WTC11 (cell line): Measurements from ENCODE around the gene DPEP2.

Experiments
- ATF2 ChIP-seq: sonication (generic); formaldehyde crosslinking; IDR thresholded peaks from 2 replicates; pipeline ENCODE4 v1.8.1; 2022; ENCODE audit warnings: low read depth, missing genetic modification reagents, borderline replicate concordance
- CREM ChIP-seq: sonication (generic); formaldehyde crosslinking; IDR thresholded peaks from 2 replicates; pipeline ENCODE4 v1.8.1; 2022; ENCODE audit warnings: mild to moderate bottlenecking, missing genetic modification reagents, moderate library complexity
- CTCF ChIP-seq: fragments of 200-600 bp; IDR thresholded peaks from 2 replicates; pipeline ENCODE4 v1.8.0; 2022; ENCODE audit warnings: antibody characterized with exemption
- FOXJ3 ChIP-seq: sonication (generic); formaldehyde crosslinking; IDR thresholded peaks from 2 replicates; pipeline ENCODE4 v1.9.0; 2021; ENCODE audit warnings: missing genetic modification reagents, mild to moderate bottlenecking, borderline replicate concordance
- KAT7 ChIP-seq: sonication (generic); formaldehyde crosslinking; IDR thresholded peaks from 2 replicates; pipeline ENCODE4 v1.8.1; 2023; ENCODE audit warnings: missing genetic modification reagents, mild to moderate bottlenecking, borderline replicate concordance
- MAX ChIP-seq: sonication (generic); formaldehyde crosslinking; IDR thresholded peaks from 2 replicates; pipeline ENCODE4 v1.8.0; 2022; ENCODE audit warnings: mild to moderate bottlenecking, missing genetic modification reagents
- RELA ChIP-seq: sonication (generic); formaldehyde crosslinking; IDR thresholded peaks from 2 replicates; pipeline ENCODE4 v1.8.1; 2022; ENCODE audit warnings: missing genetic modification reagents, mild to moderate bottlenecking, borderline replicate concordance
- TEAD1 ChIP-seq: sonication (generic); formaldehyde crosslinking; IDR thresholded peaks from 2 replicates; pipeline ENCODE4 v1.8.0; 2022; ENCODE audit warnings: mild to moderate bottlenecking, missing genetic modification reagents
- TEAD4 ChIP-seq: sonication (generic); formaldehyde crosslinking; IDR thresholded peaks from 2 replicates; pipeline ENCODE4 v1.8.0; 2022; ENCODE audit warnings: mild to moderate bottlenecking, missing genetic modification reagents
- USF2 ChIP-seq: sonication (generic); formaldehyde crosslinking; IDR thresholded peaks from 2 replicates; pipeline ENCODE4 v1.8.1; 2023; ENCODE audit warnings: mild to moderate bottlenecking, missing genetic modification reagents, moderate library complexity
- TF ChIP-seq, protein P1 (sequence below): sonication (generic); formaldehyde crosslinking; IDR thresholded peaks from 2 replicates; pipeline ENCODE4 v1.8.0; 2022; ENCODE audit warnings: mild to moderate bottlenecking, missing genetic modification reagents

DNA sequence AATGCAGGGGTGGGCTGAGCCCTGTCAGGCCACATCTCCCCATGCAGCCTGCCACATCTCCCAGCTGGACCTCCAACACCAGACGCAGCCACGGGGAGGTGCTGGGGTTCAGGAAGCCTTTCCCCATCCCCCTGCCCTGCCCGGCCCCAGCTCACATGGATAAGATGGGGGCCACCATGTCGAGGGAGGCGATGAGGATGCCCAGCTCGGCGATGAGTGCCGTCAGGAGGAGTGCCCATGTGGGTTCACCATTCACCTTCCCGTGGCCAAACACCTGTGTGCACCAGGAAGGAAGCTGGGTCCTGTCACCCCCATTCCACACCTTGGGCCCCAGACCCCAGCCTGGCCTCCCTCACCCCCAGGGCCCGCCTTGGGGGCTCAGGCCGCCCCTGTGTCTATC lies 49.6 kb downstream of the DPEP2 start:
- TF ChIP-seq USF2: no peak
- TF ChIP-seq RELA: no peak
- TF ChIP-seq FOXJ3: no peak
- TF ChIP-seq CTCF: no peak
- TF ChIP-seq, protein P1, sequence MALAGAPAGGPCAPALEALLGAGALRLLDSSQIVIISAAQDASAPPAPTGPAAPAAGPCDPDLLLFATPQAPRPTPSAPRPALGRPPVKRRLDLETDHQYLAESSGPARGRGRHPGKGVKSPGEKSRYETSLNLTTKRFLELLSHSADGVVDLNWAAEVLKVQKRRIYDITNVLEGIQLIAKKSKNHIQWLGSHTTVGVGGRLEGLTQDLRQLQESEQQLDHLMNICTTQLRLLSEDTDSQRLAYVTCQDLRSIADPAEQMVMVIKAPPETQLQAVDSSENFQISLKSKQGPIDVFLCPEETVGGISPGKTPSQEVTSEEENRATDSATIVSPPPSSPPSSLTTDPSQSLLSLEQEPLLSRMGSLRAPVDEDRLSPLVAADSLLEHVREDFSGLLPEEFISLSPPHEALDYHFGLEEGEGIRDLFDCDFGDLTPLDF (CRISPR knock-in tag): no peak
- no peak for TF ChIP-seq TEAD1 (CRISPR knock-in tag)
- TF ChIP-seq CREM: no peak
- no peak for TF ChIP-seq KAT7
- no peak for TF ChIP-seq ATF2 (CRISPR knock-in tag)
- TF ChIP-seq TEAD4 (CRISPR knock-in tag): no peak
- TF ChIP-seq MAX (CRISPR knock-in tag): no peak
